CD4-positive, alpha-beta T cell (primary cell): ENCODE data around the gene ERP44. TPM values are rescaled to one million over a fixed set of nuclear protein-coding genes. Genes with fewer than 3 reads are reported as not detected.

Experiments
- ATAC-seq: fragments of 200-7000 bp; cut with Tn5 transposase; one replicate; pipeline ENCODE4 v1.10.0; 2022; ENCODE audit warnings: mild to moderate bottlenecking; ENCODE audit not compliant: poor library complexity
- CTCF ChIA-PET: fragments of 350-600 bp; sonication (Branson Sonifier 250); formaldehyde crosslinking; loops from one replicate; lab custom pipeline; 2021; ENCODE audit warnings: antibody characterized with exemption, inconsistent platforms; lab: Charles Lee
- POLR2A ChIA-PET: fragments of 350-600 bp; sonication (Branson Sonifier 250); formaldehyde crosslinking; loops from one replicate; lab custom pipeline; 2021; ENCODE audit warnings: antibody characterized with exemption, inconsistent platforms; lab: Charles Lee
- DNase-seq, 14 experiments: peaks; one replicate each; pipeline ENCODE4 v3.0.0-alpha.2; 2013 to 2020; ENCODE audit warnings: mixed read lengths in 2 of 14
- H3K27ac ChIP-seq, 2 donors: one replicate each; pipeline versions ENCODE4 v1.5.1 to v1.7.0; 2013; ENCODE audit warnings: low read length in 2 of 2, low read depth in 1 of 2, mild to moderate bottlenecking in 1 of 2
- H3K27me3 ChIP-seq, 2 experiments: 1 replicate in 1 of 2; 2 replicates in 1 of 2; pipeline versions ENCODE4 v1.6.1 to v1.7.0; 2013; ENCODE audit warnings: low read length in 2 of 2, control low read depth in 1 of 2, mild to moderate bottlenecking in 1 of 2, moderate library complexity in 1 of 2; ENCODE audit not compliant: insufficient read depth in 2 of 2, control insufficient read depth in 1 of 2
- H3K36me3 ChIP-seq: one replicate; pipeline ENCODE4 v1.6.1; 2013; ENCODE audit warnings: low read length, control low read depth; ENCODE audit not compliant: insufficient read depth
- H3K4me1 ChIP-seq: one replicate; pipeline ENCODE4 v1.6.1; 2013; ENCODE audit warnings: low read length, control low read depth; ENCODE audit not compliant: insufficient read depth
- H3K4me3 ChIP-seq: one replicate; pipeline ENCODE4 v1.5.1; 2013; ENCODE audit warnings: mild to moderate bottlenecking, low read length, moderate library complexity
- H3K9me3 ChIP-seq, 2 experiments: 1 replicate in 1 of 2; 2 replicates in 1 of 2; pipeline versions ENCODE4 v1.6.1 to v1.7.0; 2013; ENCODE audit warnings: low read length in 2 of 2, mild to moderate bottlenecking in 2 of 2, control low read depth in 1 of 2, moderate library complexity in 1 of 2; ENCODE audit not compliant: control insufficient read depth in 1 of 2, insufficient read depth in 1 of 2
- H3K27ac Mint-ChIP-seq: one replicate; pipeline ENCODE4 v1.8.0; 2020; ENCODE audit warnings: mixed read lengths
- H3K27me3 Mint-ChIP-seq: one replicate; pipeline ENCODE4 v1.8.0; 2021; ENCODE audit warnings: mixed read lengths
- H3K36me3 Mint-ChIP-seq: one replicate; pipeline ENCODE4 v1.8.0; 2021; ENCODE audit warnings: low read depth, mixed read lengths
- H3K4me1 Mint-ChIP-seq: one replicate; pipeline ENCODE4 v1.8.0; 2021; ENCODE audit warnings: low read depth, mixed read lengths
- H3K4me3 Mint-ChIP-seq: one replicate; pipeline ENCODE4 v1.8.0; 2020; ENCODE audit warnings: mild to moderate bottlenecking, mixed read lengths
- H3K9me3 Mint-ChIP-seq: one replicate; pipeline ENCODE4 v1.8.0; 2020; ENCODE audit warnings: mixed read lengths
- CTCF ChIP-seq: fragments of 200-600 bp; IDR thresholded peaks from one replicate; pipeline ENCODE4 v1.8.0; 2022; ENCODE audit warnings: antibody characterized with exemption, mild to moderate bottlenecking
- intact Hi-C, 2 experiments: fragments of 100-400 bp; cut with DNase I in 1 of 2; cut with micrococcal nuclease in 1 of 2; formaldehyde crosslinking; loops; one replicate each; pipeline versions ENCODE4 v1.15.1 to v1.9.0; 2023 to 2025; cut with DNase I, micrococcal nuclease
- total RNA-seq, 174 experiments: library from RNA in 2 of 174; stranded (reverse) in 2 of 174; gene quantifications; one replicate each; pipeline ENCODE4 v1.2.3 and lab custom pipeline; 2021 to 2026

The ERP44 gene
- total RNA-seq, 2 experiments from 2014 or later: 6.8 to 7.1 TPM

GRCh38 chr9:100129772-100130171, 31.0 kb upstream of the ERP44 start:
- DNase-seq (no peak), ATAC-seq (no peak)
- ChIA-PET POLR2A (no interaction called here), CTCF (no interaction called here)
- Mint-ChIP-seq H3K4me3 (no peak overlapping the region), H3K4me1 (no peaks in the 10 kb centered on the region), H3K27ac (no peak overlapping the region), H3K9me3 (no peaks in the 10 kb centered on the region), H3K36me3 (peaks cover 78% of the 10 kb centered on the region), H3K27me3 (no peaks in the 10 kb centered on the region)
- Histone ChIP-seq H3K9me3 (no peaks in the 10 kb centered on the region), H3K27me3 (no peaks in the 10 kb centered on the region), H3K27ac (no peak overlapping the region), H3K4me1 (no peaks in the 10 kb centered on the region), H3K36me3 (peaks cover 15% of the 10 kb centered on the region), H3K4me3 (no peak overlapping the region)
- intact Hi-C loops: loop anchor here in 1 of 2 experiments (2.0 kb wide), 1 partner anchor 25 kb away; no protein-coding TSS in a partner anchor
- TF ChIP-seq CTCF: no peak

GRCh38 chr9:100126423-100126822, 27.6 kb upstream of the ERP44 start:
- Histone ChIP-seq H3K27ac (no peak overlapping the region), H3K4me1 (no peaks in the 10 kb centered on the region), H3K4me3 (no peak overlapping the region), H3K27me3 (no peaks in the 10 kb centered on the region), H3K9me3 (no peaks in the 10 kb centered on the region), H3K36me3 (peaks cover 15% of the 10 kb centered on the region)
- Mint-ChIP-seq H3K27ac (no peak overlapping the region), H3K4me3 (no peak overlapping the region), H3K36me3 (peaks cover 64% of the 10 kb centered on the region), H3K4me1 (no peaks in the 10 kb centered on the region), H3K9me3 (no peaks in the 10 kb centered on the region), H3K27me3 (no peaks in the 10 kb centered on the region)
- ATAC-seq: no peak
- DNase-seq: no peak
- no peak for TF ChIP-seq CTCF
- POLR2A ChIA-PET: no interaction called here
- intact Hi-C loops: no loop called here
- CTCF ChIA-PET: interaction anchor here (1.8 kb wide), 1 partner anchor 12 kb away, joined by 5 read pairs; no protein-coding TSS in a partner anchor

GRCh38 chr9:100125910-100126309, 27.1 kb upstream of the ERP44 start:
- Mint-ChIP-seq H3K9me3 (no peaks in the 10 kb centered on the region), H3K27me3 (no peaks in the 10 kb centered on the region), H3K4me3 (no peak overlapping the region), H3K27ac (no peak overlapping the region), H3K36me3 (peaks cover 66% of the 10 kb centered on the region), H3K4me1 (peaks cover 3% of the 10 kb centered on the region)
- intact Hi-C loops: no loop called here
- Histone ChIP-seq H3K27ac (no peak overlapping the region), H3K27me3 (no peaks in the 10 kb centered on the region), H3K4me1 (no peaks in the 10 kb centered on the region), H3K9me3 (no peaks in the 10 kb centered on the region), H3K36me3 (peaks cover 15% of the 10 kb centered on the region), H3K4me3 (no peak overlapping the region)
- DNase-seq (no peak), ATAC-seq (no peak)
- CTCF ChIA-PET: no interaction called here
- no peak for TF ChIP-seq CTCF
- POLR2A ChIA-PET: no interaction called here
